NCI-H146 treated with DMSO at 0.1 percent for 48 hours (cell line): ENCODE data around the gene ATXN8OS.
A peak's percentile ranks its signal among the peaks of the same experiment; 100 is the strongest.
"Not testable (repeated sequence)": the region's sequence is repeated elsewhere in the genome, so short reads cannot be mapped to it uniquely, and the experiment has no call there.

Experiments used
- DNase-seq: peaks from one replicate; lab custom pipeline; 2025; ENCODE audit not compliant: unreplicated experiment; lab: John Stamatoyannopoulos, UW

Gene ATXN8OS

GRCh38 chr13:70107498-70108281 is at the start of gene ATXN8OS:
ATXN8OS (plus strand) TSS chr13:70107826.
- DNase-seq: peak; percentile 73

GRCh38 chr13:70080012-70080411 is 27.6 kb upstream of the ATXN8OS start:
- DNase-seq: no peak

- DNase-seq: no peak
Measured at GRCh38 chr13:70087247-70087646, 20.4 kb upstream of the ATXN8OS start.

DNA sequence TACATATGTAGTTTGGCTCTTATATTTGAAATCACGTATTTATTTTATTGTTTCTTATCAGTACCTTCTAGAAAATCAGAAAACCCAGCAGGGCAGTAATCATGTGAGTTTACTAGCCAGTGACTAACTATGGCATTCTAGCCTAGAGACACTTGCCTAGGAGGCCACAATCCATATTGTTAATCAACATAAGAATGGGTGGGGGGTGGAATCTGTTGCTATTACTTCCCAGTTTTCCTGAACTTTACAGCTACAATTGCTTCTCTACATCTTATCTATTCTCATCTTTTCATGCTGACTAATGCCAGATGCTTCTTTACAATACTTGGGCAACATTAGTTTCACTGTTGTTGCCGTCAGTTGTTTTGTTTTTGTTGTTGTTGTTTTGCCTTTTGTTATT is 18.7 kb upstream of the ATXN8OS start:
- no peak for DNase-seq

DNA sequence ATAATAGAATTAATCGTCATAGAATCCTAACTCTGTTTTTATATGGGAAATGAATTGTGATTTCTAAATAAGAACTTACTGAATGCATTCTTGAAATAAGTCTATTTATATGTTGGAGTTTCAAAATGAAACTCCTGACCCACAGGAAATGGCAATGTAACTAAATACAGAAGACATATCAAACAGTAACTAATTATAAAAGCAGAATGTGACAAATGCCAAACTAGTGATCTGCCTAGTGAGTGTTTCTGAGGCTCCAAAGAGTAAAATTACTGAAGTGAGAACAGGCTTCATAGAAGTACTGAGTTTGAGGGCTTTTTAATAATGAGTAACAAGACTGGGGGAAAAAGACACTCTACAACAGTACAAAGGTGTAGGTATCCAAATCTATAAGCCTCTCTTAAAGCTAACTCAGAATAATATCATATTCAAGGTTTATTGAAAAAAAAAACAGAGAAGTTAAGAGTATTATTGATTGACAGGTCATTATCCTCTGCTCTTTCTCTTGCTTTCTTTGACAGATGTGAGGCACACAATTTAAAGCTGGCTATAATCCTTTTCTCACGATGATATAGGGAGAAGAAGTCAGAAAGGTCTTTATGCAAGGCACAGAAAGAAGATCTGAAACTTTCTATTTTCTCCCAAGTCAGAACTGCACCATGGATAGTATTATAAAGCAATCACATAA is 17.4 kb upstream of the ATXN8OS start:
- no peak for DNase-seq

DNA sequence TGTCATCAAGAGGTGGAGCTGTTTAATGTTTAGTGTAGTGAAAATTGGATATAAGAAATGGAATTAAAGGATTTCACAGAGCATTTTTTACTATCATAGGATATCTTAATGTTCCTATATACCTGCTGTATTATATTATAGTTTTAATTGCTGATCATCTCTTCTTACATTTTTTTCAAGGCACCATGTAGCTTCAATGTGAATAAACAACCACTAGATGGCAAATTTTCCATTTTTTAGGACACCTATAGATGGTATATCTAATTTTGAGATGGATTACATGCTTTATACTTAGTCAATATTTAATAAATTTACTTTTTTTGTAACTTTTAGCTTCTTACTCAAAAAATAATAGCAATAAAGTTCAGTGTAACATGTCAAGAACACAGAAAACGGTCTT is 9.0 kb upstream of the ATXN8OS start:
- peak; percentile 46 for DNase-seq

GRCh38 chr13:70104481-70104880 is 3.1 kb upstream of the ATXN8OS start:
- DNase-seq: no peak

DNA sequence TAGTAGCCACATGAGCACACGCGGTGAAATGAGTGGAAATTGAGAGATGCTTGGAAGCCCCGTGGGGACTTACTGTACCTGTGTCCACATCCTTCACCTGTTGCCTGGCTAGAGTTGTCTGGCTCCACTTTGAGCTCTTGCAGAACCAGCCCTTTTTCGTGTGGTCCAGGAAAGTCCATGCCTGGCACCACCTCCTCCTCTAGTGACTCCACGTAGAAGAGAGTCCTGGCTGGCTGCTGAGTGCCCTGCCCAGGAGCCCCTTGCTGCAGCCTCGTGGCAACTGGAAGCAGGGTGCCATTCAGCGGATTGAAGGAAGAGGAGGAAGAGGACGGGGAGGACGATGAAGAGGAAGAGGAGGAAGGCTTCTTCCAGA is 515 bp upstream of the ATXN8OS start:
- DNase-seq: peak; percentile 73

- DNase-seq: peak; percentile 78
Measured at GRCh38 chr13:70108356-70109105, 905 bp downstream of the ATXN8OS start, which contains the start of gene KLHL1. KLHL1 (minus strand) TSS chr13:70108452; CDS start chr13:70107699, 753 bp downstream.

- no peak for DNase-seq
Measured at GRCh38 chr13:70117338-70117905, 9.8 kb downstream of the ATXN8OS start.

DNA sequence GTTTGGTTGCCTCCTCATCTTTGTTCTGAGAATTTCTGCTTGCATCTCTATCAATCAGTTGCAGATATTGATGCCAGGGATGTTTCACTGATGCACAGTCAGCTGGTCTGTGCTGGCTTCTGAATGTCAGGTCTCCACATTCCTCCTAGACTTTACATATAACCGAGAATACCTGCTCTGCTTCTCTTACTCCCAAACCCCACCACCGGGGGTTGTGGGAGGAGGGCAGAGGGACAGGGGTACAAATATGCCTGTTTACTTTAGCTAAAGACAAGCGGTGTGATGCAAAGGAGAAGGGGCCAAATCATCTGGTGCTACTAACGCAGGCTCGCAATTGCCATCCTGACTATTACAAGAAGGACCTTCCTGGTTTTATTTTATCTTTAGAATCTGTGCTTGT is 18.1 kb downstream of the ATXN8OS start:
- no peak for DNase-seq

GRCh38 chr13:70128098-70128497 is 20.5 kb downstream of the ATXN8OS start:
- no peak for DNase-seq

DNA sequence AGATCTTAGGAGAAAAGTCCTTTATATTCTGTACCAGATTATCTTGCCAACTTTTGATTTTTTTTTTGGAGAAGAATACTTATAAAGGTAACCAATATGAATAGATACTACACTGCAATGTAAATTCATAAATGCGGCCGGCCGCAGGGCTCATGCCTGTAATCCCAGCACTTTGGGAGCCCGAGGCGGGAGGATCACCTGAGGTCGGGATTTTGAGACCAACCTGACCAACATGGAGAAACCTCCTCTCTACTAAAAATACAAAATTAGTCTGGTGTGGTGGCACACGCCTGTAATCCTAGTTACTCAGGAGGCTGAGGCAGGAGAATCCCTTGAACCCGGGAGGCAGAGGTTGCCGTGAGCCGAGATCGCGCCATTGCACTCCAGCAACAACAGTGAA is 35.0 kb downstream of the ATXN8OS start:
- not testable (repeated sequence) for DNase-seq

- DNase-seq: no peak
Measured at GRCh38 chr13:70162141-70162540, 54.5 kb downstream of the ATXN8OS start.

- DNase-seq: no peak
Measured at GRCh38 chr13:70170689-70171088, 63.1 kb downstream of the ATXN8OS start.

GRCh38 chr13:70171151-70171550 is 63.5 kb downstream of the ATXN8OS start:
- DNase-seq: no peak

GRCh38 chr13:70172946-70173597 is 65.4 kb downstream of the ATXN8OS start:
- no peak for DNase-seq

GRCh38 chr13:70173598-70173959 is 66.0 kb downstream of the ATXN8OS start:
- no peak for DNase-seq

- DNase-seq: no peak
Measured at GRCh38 chr13:70178346-70178745, 70.7 kb downstream of the ATXN8OS start.
